ENCODE data around the gene CLTCL1.

DNA sequence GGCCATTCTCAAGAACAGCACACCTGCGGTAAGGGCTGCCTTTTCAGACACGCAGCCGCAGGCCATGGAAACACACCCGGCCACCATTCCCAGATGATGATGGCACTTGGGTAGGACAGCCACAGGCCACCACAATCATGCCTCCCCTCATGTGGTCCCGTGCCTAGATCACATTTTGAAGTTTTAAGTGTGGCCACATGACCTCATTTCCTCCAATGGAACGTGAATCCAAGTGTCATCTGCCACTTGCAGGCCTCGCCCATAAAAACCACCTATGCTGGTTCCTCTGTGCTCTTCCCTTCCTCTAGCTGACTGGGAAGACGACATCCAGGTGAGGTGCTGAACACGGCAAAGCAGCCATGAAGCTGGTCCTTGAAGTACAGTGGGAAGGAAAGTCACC lies 68.4 kb downstream of the CLTCL1 start:
- TF ChIP-seq JUND (IDR thresholded peaks at IDR 0.05; ENCODE audit: borderline replicate concordance, low read depth, low read length) = no peak
- TF ChIP-seq JUND (tag; IDR thresholded peaks at IDR 0.05; ENCODE audit: borderline replicate concordance, low read depth, low read length) = no peak
- TF ChIP-seq XRCC5 (IDR thresholded peaks at IDR 0.05; ENCODE audit: low read depth, low read length) = no peak
- TF ChIP-seq, protein P1, sequence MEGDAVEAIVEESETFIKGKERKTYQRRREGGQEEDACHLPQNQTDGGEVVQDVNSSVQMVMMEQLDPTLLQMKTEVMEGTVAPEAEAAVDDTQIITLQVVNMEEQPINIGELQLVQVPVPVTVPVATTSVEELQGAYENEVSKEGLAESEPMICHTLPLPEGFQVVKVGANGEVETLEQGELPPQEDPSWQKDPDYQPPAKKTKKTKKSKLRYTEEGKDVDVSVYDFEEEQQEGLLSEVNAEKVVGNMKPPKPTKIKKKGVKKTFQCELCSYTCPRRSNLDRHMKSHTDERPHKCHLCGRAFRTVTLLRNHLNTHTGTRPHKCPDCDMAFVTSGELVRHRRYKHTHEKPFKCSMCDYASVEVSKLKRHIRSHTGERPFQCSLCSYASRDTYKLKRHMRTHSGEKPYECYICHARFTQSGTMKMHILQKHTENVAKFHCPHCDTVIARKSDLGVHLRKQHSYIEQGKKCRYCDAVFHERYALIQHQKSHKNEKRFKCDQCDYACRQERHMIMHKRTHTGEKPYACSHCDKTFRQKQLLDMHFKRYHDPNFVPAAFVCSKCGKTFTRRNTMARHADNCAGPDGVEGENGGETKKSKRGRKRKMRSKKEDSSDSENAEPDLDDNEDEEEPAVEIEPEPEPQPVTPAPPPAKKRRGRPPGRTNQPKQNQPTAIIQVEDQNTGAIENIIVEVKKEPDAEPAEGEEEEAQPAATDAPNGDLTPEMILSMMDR (IDR thresholded peaks at IDR 0.05 in 2 of 3, conservative IDR thresholded peaks at IDR 0.05 in 1 of 3; ENCODE audit: insufficient read depth in 2 of 3, low read depth in 1 of 3, low read length in 3 of 3) = no peak
- no peak for TF ChIP-seq ZFP30 (CRISPR knock-in tag; IDR thresholded peaks at IDR 0.05; ENCODE audit: borderline replicate concordance)
- no peak for TF ChIP-seq SRSF1 (IDR thresholded peaks at IDR 0.05; ENCODE audit: low read depth, low read length)
- no peak for TF ChIP-seq TAF15 (IDR thresholded peaks at IDR 0.05; ENCODE audit: low read depth, low read length)
- no peak for TF ChIP-seq GATA2 (CRISPR knock-in tag; IDR thresholded peaks at IDR 0.05)
